Kidney (tissue), 14 donors: Measurements from ENCODE around the gene MBOAT1. TPM values are rescaled to one million over a fixed set of nuclear protein-coding genes. Genes with fewer than 3 reads are reported as not detected.

Source experiments
- DNase-seq, 5 donors: peaks; one replicate each; pipeline ENCODE4 v3.0.0-alpha.2; 2013 to 2020
- FAIRE-seq: peaks from 2 replicates; lab custom pipeline; 2012; peaks lifted over from hg19 to GRCh38; lab: Jason Lieb, UNC
- H3K27ac ChIP-seq, 2 donors: one replicate each; pipeline ENCODE4 v1.7.0; 2013; ENCODE audit warnings: low read depth in 2 of 2, low read length in 2 of 2, inconsistent platforms in 1 of 2
- H3K27me3 ChIP-seq: one replicate; pipeline ENCODE4 v1.7.1; 2013; ENCODE audit warnings: low read length, inconsistent platforms; ENCODE audit not compliant: control insufficient read depth, insufficient read depth
- H3K36me3 ChIP-seq, 3 donors: one replicate each; pipeline versions ENCODE4 v1.7.0 to v1.7.1; 2013; ENCODE audit warnings: low read length in 3 of 3, control low read depth in 1 of 3, inconsistent platforms in 1 of 3; ENCODE audit not compliant: insufficient read depth in 3 of 3, control insufficient read depth in 2 of 3
- H3K4me1 ChIP-seq, 3 donors: one replicate each; pipeline versions ENCODE4 v1.7.0 to v1.7.1; 2013; ENCODE audit warnings: low read length in 3 of 3, inconsistent platforms in 1 of 3, low read depth in 1 of 3; ENCODE audit not compliant: control insufficient read depth in 2 of 3, insufficient read depth in 2 of 3
- H3K4me3 ChIP-seq, 3 donors: one replicate each; pipeline versions ENCODE4 v1.7.0 to v1.8.1; 2013; ENCODE audit warnings: low read length in 3 of 3, control low read depth in 1 of 3, inconsistent platforms in 1 of 3
- H3K9ac ChIP-seq, 3 donors: one replicate each; pipeline versions ENCODE4 v1.7.0 to v1.7.1; 2013; ENCODE audit warnings: low read length in 3 of 3, control low read depth in 1 of 3, inconsistent platforms in 1 of 3
- H3K9me3 ChIP-seq, 3 donors: one replicate each; pipeline versions ENCODE4 v1.7.0 to v1.7.1; 2013; ENCODE audit warnings: low read length in 3 of 3, control low read depth in 1 of 3, inconsistent platforms in 1 of 3; ENCODE audit not compliant: control insufficient read depth in 2 of 3, insufficient read depth in 1 of 3
- intact Hi-C: fragments of 100-400 bp; cut with DNase I; formaldehyde crosslinking; loops from one replicate; pipeline ENCODE4 v1.11.1; 2022
- polyA plus RNA-seq: library from polyadenylated mRNA; stranded (reverse); fragments of 350-450 nt; fragmentation: Illumina TruSeq; extraction: RNeasy Lipid Tissue Mini Kit (QIAGEN cat#74804); gene quantifications from one replicate; pipeline ENCODE4 v1.2.3, GENCODE V29; 2014; ENCODE audit warnings: low read depth, low replicate concordance; ENCODE audit not compliant: insufficient read depth
- total RNA-seq: library from RNA; stranded (reverse); fragmentation: NEBNext Ultra II Directional; extraction: Animal tissue kit (Norgen Biotek cat#: 25700); gene quantifications from one replicate; pipeline ENCODE4 v1.2.1, GENCODE V29; 2021
- TF ChIP-seq, protein P1 (sequence below): IDR thresholded peaks from 3 replicates; pipeline ENCODE4 v1.5.1; 2012; ENCODE audit warnings: mild to moderate bottlenecking, moderate library complexity, borderline replicate concordance; ENCODE audit not compliant: insufficient read depth; ENCODE audit errors: extremely low read depth
- donor health status: control.
- donor health status: control.
- donor health status: control.
- donor health status: control.
- donor health status: control.
- donor health status: DM: yes; HTN: yes; CAD: no.
- donor health status: Normal renal cell carcinoma (clear cell type).

Gene MBOAT1
- total and polyA plus RNA-seq, 2 donors from 2014 or later, result 1.9 to 15.1 TPM

DNA sequence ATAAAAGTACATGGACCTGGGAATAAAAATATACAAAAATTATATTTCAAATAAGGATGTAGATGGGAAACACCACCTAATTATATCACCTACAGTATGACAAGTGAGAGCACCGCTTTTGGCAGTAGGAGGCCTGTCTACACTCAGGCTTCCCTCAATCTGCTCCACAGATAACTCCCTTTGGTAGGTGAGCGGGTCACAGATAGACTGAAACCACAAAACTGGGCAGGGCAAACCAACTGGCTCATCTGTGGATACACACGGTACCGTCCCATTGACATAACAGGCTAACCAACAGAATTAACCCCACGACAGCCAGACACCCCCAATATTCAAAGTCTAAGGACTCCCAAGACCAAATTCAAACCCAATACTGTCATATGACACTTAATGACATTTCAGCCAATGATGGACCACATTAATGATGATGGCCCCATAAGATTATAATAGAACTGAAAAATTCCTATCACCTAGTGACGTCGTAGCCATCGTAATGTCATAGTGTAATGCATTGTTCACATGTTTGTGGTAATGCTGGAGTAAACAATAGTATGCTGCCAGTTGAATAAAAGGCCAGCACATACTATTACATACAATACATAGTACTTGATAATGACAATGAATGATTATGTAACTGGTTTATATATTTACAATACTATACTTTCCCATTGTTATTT is 109.7 kb downstream of the MBOAT1 start:
- Histone ChIP-seq H3K4me3 (no peak overlapping the region), H3K27ac (no peak overlapping the region), H3K36me3 (no peaks in the 10 kb centered on the region), H3K4me1 (no peaks in the 10 kb centered on the region), H3K27me3 (no peaks in the 10 kb centered on the region), H3K9me3 (no peaks in the 10 kb centered on the region), H3K9ac (no peak overlapping the region)
- no peak for DNase-seq
- intact Hi-C loops, result no loop called here
- TF ChIP-seq, protein P1, sequence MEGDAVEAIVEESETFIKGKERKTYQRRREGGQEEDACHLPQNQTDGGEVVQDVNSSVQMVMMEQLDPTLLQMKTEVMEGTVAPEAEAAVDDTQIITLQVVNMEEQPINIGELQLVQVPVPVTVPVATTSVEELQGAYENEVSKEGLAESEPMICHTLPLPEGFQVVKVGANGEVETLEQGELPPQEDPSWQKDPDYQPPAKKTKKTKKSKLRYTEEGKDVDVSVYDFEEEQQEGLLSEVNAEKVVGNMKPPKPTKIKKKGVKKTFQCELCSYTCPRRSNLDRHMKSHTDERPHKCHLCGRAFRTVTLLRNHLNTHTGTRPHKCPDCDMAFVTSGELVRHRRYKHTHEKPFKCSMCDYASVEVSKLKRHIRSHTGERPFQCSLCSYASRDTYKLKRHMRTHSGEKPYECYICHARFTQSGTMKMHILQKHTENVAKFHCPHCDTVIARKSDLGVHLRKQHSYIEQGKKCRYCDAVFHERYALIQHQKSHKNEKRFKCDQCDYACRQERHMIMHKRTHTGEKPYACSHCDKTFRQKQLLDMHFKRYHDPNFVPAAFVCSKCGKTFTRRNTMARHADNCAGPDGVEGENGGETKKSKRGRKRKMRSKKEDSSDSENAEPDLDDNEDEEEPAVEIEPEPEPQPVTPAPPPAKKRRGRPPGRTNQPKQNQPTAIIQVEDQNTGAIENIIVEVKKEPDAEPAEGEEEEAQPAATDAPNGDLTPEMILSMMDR, result no peak
- no peak for FAIRE-seq

- Histone ChIP-seq H3K36me3 (no peaks in the 10 kb centered on the region), H3K9ac (no peak overlapping the region), H3K27ac (no peak overlapping the region), H3K4me1 (no peaks in the 10 kb centered on the region), H3K4me3 (no peak overlapping the region), H3K9me3 (no peaks in the 10 kb centered on the region), H3K27me3 (no peaks in the 10 kb centered on the region)
- no peak for DNase-seq
- FAIRE-seq, result no peak
- intact Hi-C loops, result no loop called here
- TF ChIP-seq, protein P1, result no peak
Observed at GRCh38 chr6:20099156-20099555, 113.1 kb downstream of the MBOAT1 start.

DNA sequence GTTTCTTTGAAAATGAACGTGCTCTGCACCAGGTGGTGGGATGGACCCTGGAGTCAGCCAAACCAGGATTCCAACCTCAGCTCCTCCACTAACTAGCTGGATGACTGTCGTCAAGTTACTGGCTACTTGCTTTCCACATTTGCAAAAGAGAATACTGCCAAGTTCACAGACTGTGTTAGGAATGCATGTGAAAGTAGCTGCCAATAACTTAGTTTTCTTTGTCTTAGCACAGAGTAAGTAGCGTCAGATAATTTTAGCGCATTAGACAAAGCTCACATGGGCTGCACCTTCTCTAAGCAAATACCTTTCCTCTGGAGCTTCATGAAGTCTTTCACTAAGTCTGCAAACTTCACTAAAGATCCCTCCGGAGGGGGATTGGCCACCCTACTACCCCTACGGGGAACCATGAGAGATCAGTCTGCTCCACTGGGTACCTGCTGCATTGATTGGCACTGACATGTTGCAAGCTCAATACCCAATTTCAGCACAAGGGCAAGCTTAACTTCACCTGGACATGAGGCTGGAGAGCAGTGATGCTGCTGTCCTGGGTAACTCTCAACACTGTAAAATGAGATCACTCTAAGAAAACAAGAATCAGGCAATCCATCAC is 113.9 kb downstream of the MBOAT1 start:
- no peaks in the 10 kb centered on the region for H3K27me3 ChIP-seq
- H3K36me3 ChIP-seq, result no peaks in the 10 kb centered on the region
- TF ChIP-seq, protein P1, result no peak
- no peak overlapping the region for H3K9ac ChIP-seq
- FAIRE-seq (no peak), DNase-seq (peak in 1 of 5 donors; percentile 39)
- no peaks in the 10 kb centered on the region for H3K9me3 ChIP-seq
- intact Hi-C loops, result no loop called here
- H3K27ac ChIP-seq, result no peak overlapping the region
- H3K4me3 ChIP-seq, result no peak overlapping the region
- H3K4me1 ChIP-seq, result no peaks in the 10 kb centered on the region
